ENCODE results near the gene PRRT1B.

DNA sequence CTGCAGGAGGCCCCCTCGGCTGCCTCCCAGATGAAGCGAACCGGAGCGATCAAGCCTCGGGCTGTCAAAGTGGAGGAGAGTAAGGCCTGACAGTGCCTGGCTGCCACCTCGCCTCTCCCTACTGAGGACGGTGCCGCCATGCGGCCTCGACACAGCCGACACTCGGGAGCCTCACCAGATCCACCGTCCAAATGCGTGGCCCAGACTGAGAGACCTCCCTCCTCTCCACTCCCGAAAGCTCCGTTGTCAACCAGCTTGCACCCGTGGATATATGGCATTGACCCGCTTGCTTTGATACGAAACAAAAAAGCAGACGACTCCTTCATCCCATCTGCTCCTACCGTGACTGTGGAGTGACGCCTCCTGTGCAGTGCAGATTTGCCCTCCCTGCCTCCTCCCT, 49.5 kb upstream of the PRRT1B start:
- no peak for TF ChIP-seq CTCF (IDR thresholded peaks at IDR 0.05)
- TF ChIP-seq POLR2AphosphoS5 (IDR thresholded peaks at IDR 0.05) = no peak
- TF ChIP-seq POLR2A (IDR thresholded peaks at IDR 0.05) = no peak

All from gastroesophageal sphincter (tissue), 3 donors.